NCI-H1694 treated with DMSO at 0.1 percent for 48 hours (cell line): ENCODE data around the gene SERPINB6.
A peak's percentile ranks its signal among the peaks of the same experiment; 100 is the strongest.
"Not testable (repeated sequence)": the region's sequence is repeated elsewhere in the genome, so short reads cannot be mapped to it uniquely, and the experiment has no call there.

Experiments
- DNase-seq: peaks from one replicate; lab custom pipeline; 2025; lab: John Stamatoyannopoulos, UW

Gene SERPINB6

GRCh38 chr6:2999618-3000557 lies 28.5 kb upstream of the SERPINB6 start, which contains the start of gene NQO2:
NQO2 (plus strand) TSS chr6:2999894; CDS start chr6:3006553, 6,659 bp downstream.
- DNase-seq, result peak; percentile 61

- DNase-seq, result peak; percentile 61
Observed at GRCh38 chr6:2998998-2999617, 27.7 kb upstream of the SERPINB6 start.

GRCh38 chr6:2998249-2998997 lies 27.1 kb upstream of the SERPINB6 start:
- DNase-seq, result not testable (repeated sequence)

GRCh38 chr6:2993755-2994317 lies 22.5 kb upstream of the SERPINB6 start:
- DNase-seq, result no peak

- no peak for DNase-seq
Observed at GRCh38 chr6:2992330-2992979, 21.1 kb upstream of the SERPINB6 start.

GRCh38 chr6:2990932-2991506 lies 19.7 kb upstream of the SERPINB6 start:
- DNase-seq, result no peak

GRCh38 chr6:2990248-2990931 lies 19.0 kb upstream of the SERPINB6 start:
- no peak for DNase-seq

- DNase-seq, result peak; percentile 96
Observed at GRCh38 chr6:2989332-2990247, 18.2 kb upstream of the SERPINB6 start.

GRCh38 chr6:2988426-2989331 lies 17.3 kb upstream of the SERPINB6 start:
- DNase-seq, result peak; percentile 75

- no peak for DNase-seq
Observed at GRCh38 chr6:2988094-2988425, 16.7 kb upstream of the SERPINB6 start.

GRCh38 chr6:2986722-2987221 lies 15.4 kb upstream of the SERPINB6 start:
- no peak for DNase-seq

GRCh38 chr6:2984738-2985406 lies 13.5 kb upstream of the SERPINB6 start:
- DNase-seq, result no peak

GRCh38 chr6:2982426-2983117 lies 11.2 kb upstream of the SERPINB6 start:
- no peak for DNase-seq

- DNase-seq, result no peak
Observed at GRCh38 chr6:2980465-2980855, 9.1 kb upstream of the SERPINB6 start.

GRCh38 chr6:2979819-2980464 lies 8.6 kb upstream of the SERPINB6 start:
- no peak for DNase-seq

- no peak for DNase-seq
Observed at GRCh38 chr6:2978923-2979322, 7.6 kb upstream of the SERPINB6 start.
